NCI-H2107 (cell line): ENCODE measurements around the gene POLE4.

Experiments used
- DNase-seq: peaks from one replicate; lab custom pipeline; 2025; lab: John Stamatoyannopoulos, UW

POLE4 gene

DNA sequence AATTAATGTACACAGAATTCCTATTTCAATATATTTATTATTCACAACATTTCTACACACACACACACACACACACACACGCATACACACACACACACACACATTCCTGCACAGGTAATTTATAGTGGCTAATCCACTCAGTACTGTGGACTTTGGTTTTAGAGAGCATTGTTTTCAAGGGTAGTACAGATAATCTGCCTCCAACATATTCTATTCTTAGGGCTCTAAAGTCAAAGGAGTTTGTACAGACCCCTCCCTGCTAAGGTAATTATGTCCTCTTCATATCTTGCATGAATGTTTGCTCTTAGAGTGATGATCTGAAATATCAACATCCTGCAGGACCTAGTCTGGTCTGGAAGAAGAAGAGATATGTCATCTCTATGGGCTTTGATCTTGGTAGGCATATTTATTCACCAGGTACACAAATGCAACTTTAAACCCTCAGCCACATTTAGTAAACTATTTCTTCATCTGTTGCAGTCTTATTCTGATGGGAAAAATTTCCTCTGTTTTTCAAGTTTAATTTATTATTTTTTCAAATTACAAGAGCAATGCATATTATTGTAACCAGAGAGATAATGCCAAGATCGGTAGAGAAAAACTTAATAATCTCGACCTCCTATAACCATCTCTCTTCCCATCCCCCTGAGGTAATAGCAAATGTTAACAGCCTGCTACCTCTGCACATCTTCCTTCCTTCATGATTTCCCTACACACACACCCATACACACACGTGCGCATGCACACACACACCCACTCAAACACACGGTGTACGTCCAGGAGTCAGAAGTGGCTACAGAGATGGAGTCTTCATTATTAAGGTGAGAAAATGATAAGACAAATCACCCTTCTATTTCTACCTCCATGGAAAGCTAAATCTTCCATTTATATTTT lies 18.3 kb upstream of the POLE4 start:
- no peak for DNase-seq

DNA sequence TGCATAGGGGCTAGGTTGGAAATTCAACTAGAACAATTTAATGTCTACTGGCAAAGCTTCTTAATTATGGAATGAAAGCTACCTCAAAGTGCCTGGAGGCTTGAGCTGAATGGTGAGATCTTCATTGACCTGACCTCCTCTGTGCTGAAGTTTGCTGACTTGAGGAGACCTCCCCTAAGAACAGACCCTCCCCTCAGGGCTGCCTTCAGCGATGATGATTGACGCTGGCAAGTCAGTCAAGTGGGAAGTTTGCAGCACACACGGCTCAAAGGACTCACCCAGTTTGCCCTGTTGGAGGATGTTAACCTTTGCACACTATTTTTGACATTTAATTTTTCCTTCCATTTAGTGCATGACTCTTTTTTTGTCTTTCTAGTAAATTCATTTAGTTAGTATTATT lies 17.2 kb upstream of the POLE4 start:
- no peak for DNase-seq

DNA sequence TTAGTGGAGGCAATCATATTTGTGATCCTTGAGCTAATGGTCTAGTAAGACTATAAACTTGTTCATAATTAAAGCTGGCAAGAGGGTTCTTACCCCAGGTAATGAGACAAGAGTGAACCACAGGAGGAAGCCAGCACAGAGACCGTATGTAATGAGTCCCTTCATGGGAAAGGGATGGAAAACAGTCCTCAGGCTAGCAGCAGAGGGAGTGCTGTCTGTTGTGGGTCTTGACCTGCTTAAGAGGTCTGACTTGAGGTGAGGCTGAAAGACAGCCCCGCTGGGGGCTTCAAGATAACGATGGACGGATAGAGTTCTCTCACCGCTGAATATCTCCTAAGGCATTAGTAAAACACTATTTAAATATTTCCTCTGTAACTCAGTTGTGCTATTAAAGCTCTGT lies 16.2 kb upstream of the POLE4 start:
- no peak for DNase-seq

DNA sequence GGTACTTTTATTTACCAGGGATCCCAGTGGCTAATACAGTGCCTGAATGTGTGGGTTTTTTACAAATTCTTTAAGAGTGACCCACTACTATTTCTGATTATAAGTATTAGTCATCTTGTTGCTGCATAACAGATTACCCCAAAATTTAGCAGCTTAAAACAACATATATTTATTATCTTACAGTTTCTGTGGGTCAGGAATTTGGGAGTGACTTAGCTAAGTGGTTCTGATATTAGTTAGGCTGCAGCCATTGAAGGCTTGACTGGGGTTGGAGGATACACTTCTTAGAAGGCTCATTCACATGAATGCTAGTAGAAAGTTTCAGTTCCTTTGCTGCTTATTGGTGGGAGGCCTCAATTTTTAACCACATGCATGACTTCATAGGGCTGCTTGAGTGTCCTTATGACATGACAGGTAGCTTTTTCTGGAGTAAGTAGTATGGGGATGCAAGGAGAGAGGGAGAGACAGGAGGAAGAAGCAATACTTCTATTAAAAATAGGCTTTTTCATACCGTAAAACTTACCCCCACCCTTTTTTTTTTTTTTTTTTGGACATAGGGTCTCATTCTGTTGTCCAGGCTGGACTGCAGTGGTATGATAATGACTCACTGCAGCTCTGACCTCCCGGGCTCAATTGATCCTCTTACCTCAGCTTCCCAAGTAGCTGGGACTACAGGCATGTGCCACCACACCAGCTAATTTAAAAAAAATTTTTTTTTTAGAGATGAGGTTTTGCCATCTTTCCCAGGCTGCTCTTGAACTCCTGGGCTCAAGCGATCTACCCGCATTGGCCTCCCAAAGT lies 13.3 kb upstream of the POLE4 start:
- DNase-seq = no peak

DNA sequence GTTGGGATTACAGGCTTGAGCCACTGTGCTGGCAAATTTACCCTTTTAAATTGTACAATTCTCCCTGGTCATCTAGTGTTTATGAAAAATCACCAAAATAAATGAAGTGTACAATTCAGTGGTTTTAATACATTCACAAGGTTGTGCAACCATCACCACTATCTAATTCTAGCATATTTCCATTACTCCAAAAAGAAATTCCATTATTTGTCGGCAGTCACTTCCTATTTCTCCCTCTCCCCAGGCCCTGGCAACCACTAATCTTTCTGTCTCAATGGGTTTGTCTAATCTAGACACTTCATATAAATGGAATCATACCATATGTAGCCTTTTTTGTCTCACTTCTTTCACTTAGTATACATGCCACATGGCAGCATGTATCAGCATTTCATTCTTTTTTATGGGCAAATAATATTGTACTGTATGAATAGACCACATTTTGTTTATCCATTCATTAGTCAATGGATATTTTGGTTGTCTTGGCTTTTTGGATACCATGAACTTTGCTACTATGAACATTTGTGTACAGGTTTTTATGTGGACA lies 12.6 kb upstream of the POLE4 start:
- DNase-seq = no peak

DNA sequence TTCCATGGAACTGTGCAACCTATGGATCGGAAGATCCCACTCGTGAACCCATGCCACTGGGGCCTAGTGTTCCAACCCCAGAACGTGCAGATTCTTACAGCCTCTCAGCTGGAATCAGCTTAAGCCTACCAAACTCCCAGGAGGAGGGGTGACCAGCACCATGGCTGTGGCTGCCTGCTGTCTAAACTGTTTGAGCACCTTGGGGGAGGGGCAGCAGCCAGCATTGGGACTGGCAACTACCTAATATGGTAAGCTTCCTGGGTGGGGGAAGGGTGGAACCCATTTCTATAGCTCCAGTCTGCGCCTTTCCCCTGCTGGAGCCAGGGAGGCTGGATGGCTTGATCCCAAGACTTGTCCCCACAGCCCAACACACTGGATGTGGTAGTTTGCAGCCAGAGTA lies 10.7 kb upstream of the POLE4 start:
- no peak for DNase-seq

DNA sequence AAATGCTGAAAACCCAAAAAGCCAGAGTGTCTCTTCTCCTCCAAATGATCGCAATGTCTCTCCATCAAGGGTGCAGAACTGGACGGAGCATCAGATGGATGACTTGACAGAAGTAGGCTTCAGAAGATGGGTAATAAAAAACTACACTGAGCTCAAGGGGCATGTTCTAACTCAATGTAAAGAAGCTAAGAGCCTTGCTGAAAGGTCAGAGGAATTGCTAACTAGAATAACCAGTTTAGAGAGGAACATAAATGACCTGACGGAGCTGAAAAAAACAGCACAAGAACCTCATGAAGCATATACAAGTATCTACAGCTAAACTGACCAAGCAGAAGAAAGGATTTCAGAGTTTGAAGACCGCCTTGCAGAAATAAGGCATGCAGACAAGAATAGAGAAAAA lies 9.7 kb upstream of the POLE4 start:
- DNase-seq = no peak

DNA sequence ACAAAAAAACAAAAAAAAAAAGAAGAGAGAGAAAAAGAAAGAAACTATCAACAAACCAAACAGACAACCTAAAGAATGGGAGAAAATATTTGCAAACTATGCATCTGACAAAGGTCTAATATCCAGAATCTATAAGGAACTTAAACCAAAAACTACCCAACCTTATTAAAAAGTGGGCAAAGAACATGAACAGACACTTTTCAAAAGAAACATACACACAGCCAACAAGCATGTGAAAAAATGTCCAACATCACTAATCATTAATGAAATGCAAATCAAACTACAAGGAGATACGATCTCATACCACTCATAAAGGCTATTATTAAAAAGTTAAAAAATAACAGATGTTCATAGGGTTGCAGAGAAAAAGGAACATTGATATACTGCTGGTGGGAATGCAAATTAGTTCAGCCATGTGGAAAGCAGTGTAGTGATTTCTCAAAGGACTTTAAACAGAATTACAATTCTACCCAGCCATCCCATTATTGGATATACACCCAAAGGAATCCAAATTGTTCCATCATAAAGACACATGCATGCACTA lies 7.2 kb upstream of the POLE4 start:
- DNase-seq = no peak

DNA sequence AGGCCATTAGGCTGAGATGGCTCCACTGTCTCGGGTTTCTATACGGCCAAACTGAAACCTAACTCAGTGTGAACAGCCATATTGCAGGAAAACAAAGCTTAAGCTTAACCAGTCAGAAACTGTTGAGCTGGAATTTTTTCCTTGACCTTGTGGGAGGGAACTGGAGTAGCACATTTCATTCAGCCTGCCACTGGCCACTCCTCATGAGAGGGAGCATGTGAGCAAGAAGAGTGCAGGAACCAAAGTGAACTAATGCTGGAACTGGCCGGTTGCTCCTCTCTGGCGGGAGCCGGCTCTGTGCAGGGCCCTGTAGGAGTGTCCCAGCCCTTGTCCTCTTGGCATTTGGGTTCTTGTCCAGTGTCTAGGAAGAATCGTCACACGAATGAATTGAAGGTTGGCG lies 5.9 kb upstream of the POLE4 start:
- no peak for DNase-seq

DNA sequence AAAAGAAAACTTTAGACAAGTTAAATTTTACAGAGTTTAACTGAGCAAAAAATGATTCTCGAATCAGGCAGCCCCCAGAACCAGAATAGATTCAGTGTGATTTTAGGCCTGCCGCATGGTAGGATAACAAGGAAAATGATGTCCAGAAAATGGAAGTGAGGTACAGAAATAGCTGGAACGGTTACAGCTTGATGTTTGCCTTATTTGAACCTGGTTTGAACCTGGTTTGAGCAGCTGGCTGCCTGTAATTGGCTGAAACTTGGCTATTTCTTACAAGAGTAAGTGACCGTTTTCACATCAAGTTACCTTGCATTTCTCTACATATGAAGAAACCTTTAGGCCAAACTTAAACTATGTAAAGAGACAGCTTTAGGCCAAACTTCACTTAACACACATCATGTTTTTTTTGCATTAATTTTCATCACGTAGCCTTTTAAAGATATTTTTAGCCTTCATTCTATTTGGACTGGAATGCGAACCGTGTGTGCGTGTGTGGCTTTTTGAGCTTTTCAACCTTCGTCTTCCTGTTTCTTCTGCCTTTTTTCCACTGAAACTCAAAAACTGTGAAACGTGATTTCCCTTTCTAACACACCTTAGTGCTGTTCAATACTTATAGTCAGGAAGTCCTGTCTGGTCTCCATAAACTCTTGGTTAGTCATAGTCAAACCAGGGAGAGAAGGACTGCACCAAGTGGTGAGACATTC lies 4.5 kb upstream of the POLE4 start:
- DNase-seq = no peak

DNA sequence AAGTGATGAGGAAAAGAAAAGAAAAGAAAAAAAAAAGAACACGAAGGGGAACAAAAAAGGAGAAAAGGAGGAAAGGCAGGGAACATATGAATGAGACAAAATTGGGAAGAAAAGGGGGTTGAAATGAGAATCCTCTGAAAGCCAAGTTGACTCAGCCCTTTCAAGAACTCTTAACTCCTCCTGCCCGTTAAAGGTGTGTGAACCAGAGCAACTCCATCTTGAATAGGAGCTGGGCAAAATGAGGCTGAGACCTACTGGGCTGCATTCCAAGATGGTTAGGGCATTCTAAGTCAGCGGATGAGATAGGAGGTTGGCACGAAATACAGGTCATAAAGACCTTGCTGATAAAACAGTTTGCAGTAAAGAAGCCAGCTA lies 4.0 kb upstream of the POLE4 start:
- DNase-seq = no peak

DNA sequence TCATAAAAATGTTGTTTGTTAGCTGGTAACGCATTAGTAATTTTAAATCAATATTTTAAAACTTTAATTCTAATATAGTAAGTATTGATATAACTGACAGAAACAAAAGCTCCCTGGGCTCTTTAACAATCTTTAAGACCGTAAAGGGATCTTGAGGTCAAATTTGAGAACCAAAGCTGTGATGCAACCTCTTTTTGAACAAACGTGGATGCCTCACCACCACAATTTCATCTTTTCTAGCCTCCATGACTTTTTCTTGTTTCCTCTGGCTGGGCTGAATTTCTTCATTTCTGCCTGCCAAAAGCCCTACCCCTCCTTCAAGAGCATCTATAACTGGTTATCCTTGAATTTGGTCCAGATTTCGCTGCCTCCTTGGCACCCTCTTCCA lies 563 bp upstream of the POLE4 start:
- no peak for DNase-seq

DNA sequence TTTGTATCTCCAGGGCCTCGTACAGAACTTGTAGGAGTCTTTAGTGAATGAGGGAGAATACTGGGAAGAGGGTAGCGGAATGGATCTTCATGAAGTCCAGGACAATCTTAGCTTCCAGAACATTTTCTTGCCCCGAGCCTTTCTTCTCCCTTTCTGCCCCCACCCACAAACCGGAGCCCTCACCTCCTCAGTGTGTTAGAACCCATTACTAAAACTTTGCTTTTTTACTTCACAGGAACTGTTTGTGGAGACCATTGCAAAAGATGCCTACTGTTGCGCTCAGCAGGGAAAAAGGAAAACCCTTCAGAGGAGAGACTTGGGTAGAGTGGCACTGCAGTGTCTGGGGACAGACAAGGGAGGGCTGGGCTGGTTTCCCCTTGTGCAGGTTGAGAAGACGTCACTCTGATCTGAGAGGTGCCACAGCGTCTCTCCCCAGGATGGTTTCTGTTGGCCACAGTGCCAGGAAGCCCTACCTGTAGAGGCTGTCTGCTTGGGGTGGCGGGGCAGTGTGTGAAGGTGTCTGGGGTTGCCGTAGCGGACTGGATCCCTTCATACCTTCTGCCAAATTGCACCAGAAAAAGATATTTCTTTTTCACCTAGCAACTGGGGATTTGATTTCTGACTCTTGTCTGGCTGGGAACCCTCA lies 786 bp downstream of the POLE4 start:
- no peak for DNase-seq

DNA sequence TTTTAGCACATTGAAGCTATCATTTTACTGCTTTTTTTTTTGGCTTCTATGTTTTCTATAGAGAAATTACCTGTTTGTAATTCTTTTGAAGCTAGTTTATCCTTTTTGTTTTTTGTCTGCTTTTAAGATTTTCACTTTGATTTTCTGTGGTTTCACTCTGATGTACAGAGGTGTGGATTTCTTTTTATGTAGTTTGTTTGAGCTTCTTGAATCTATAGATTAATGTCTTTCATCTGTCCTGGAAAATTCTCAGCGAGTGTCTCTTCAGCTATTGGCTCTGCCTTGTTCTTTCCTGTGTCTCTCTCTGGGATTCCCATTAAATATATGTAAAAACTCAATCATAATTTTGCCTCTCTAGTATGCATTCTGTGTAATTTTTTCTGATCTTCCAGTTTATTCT lies 8.4 kb downstream of the POLE4 start:
- no peak for DNase-seq

DNA sequence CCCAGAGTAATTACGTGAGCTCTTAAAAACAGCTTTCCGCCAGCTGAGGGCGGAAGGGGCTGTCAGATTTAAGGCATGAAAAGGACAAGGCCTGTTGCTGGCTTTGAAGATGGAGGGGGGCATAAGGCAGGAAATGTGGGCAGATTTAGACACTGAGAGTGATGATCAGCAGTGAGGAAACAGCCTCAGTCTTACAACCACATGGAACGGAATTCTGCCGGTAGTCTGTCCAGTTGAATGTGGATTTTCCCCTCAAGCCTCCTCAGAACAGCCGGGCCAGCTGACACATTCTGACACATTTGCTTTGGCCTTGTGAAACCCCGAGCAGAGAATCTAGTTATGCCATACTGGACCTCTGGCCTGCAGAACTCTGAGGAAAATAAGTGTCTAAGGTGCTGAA lies 16.6 kb downstream of the POLE4 start:
- DNase-seq = no peak

DNA sequence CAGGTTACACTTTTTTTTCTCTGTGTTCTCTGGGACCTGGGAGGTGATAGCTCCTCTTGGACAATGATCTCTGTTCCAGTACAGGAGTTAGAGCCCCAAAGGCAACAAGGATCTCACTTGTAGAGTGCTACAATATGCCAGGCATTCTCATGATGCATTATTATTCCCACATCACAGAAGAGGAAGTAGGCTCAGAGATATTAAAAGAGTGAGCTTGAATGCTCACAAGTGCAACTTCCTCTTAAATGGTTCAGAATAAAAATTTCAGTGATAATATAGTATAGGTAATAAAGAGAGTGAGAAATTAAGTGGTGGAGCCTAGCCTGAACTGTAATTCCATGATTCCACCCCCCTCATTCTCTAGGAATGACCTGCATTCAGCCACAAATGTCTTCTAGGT lies 21.4 kb downstream of the POLE4 start:
- DNase-seq = no peak

DNA sequence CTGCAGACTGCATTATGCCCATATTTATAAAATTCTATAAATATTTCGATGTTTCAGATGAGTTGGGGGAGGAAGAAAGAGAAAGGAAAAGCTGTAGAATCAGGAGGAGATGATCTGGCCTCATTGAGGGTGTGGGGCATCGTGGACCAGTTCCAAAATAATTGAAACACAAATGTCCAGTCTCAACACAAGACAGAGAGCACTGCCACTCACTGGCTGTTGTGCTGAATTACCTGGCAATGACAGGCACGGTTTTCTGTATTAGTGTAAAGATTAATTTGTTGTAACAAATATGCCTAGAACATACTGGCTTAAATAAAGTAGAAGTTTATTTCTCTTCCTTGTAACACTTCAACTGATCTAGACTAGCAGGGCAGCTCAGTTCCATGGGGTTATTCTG lies 24.1 kb downstream of the POLE4 start:
- DNase-seq = no peak

DNA sequence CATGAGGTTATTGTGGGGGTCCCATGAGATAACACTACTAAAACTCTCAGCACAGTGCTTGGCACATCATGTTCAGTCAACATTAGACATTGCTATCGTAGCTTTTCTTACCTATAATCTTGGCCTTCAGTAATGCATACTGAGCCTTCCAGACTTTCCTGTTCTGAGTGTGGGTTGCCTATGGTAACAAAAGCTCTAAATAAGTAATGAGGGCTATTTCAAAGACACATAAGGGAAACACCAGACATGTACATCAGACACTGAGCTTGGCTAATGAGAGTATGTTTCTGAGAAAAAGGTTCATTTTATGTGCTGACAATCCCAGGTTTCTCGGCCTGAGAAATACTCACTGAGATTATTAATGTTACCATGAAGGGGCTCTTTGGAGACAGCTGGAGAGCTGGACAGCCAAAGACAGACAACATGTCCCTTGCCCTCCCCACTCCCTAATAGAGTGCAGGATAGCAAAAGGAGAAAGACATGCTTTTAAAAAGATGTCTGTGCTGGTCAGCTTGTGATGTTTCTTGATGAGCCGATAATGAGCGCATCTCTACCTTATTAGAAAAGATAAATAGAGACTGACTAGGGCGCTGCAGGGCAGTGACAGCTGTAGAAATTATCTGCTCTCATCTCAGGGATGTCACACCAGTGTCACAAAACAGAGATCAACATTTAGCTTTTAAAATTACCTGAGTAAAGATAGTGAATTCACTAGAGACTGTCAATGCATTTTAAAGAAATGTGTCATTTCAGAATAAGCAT lies 25.4 kb downstream of the POLE4 start:
- no peak for DNase-seq

DNA sequence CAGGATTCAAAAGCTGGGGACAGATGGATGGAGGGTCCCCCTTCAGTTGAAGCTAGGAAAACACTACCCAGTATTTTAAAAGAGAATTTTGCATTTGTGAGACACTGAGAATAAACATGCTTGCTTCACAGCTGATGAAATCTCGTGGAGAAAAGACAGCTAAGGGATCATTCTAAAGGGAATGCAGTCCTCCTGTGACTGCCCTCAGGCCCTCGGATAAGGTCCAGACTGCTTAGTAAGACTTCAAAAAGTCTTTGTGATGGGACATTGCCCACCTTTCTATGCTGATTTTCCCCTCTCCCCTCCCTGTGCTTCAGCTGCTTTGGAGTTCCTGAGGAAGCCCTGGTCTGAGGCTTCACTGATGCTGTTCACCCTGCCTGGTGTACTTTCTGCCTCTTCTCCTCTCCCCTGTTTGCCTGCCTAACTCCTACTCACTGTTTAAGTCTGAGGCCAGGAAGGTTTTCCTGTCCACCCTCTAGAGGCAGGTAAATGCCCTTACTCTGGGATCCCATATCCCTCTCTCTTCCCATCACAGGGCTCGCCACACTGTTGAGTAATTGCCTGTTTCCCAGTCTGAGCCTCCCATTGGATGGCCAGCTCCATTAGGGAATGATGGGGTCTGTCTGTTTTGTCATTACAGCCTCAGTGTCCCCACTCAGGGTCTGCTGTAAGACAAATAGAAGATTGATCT lies 26.6 kb downstream of the POLE4 start:
- no peak for DNase-seq

DNA sequence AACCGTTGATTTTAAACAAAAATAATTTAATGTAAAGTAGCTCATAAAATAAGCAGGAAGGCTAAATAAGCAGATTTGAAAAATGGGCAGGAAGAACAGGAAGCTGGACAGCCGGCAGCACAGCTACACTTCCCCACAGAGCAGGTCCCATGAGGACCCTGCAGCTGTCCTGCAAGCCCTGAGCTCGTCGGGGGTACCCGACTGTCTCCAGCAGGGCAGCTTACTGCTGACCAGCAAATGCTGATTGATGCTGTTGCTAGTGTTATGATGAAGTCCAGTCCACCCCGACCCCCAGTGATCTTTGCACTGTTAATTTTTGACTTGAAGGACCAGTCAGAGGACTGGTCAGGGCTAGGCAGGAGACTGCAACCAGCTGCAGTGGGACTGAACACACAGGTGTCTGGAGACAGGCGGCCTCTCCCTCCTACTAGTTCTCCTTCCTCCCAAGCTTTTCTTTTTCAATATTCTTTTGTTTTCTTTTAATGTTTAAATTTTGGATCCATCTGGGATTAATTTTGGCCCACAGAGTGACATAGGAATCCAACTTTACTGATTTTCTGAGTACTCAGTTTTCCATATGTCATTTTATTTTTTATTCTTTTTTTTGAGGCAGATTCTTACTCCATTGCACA lies 27.7 kb downstream of the POLE4 start:
- DNase-seq = no peak
